HTERT RPE-1 (cell line): ENCODE data around the gene RRBP1.

Experiments used
- in situ Hi-C: fragments of 300-500 bp; cut with MboI; formaldehyde crosslinking; loops from 4 replicates; pipeline ENCODE4 v1.14.3; 2020; ENCODE audit warnings: low sequenced_read_pairs

Gene RRBP1

GRCh38 chr20:17613328-17614175 is 68.5 kb downstream of the RRBP1 start:
- in situ Hi-C loops = no loop called here

GRCh38 chr20:17612992-17613327 is 69.1 kb downstream of the RRBP1 start:
- in situ Hi-C loops = no loop called here

- in situ Hi-C loops = no loop called here
These were observed 69.6 kb downstream of the RRBP1 start for GRCh38 chr20:17612287-17612991.

GRCh38 chr20:17611540-17612286 is 70.3 kb downstream of the RRBP1 start:
- in situ Hi-C loops = no loop called here

GRCh38 chr20:17611290-17611539 is 70.8 kb downstream of the RRBP1 start:
- in situ Hi-C loops = no loop called here

- in situ Hi-C loops = no loop called here
These were observed 71.3 kb downstream of the RRBP1 start for GRCh38 chr20:17610566-17611289.

- in situ Hi-C loops = no loop called here
These were observed 72.1 kb downstream of the RRBP1 start for GRCh38 chr20:17609811-17610377.

- in situ Hi-C loops = no loop called here
These were observed 73.1 kb downstream of the RRBP1 start for GRCh38 chr20:17608701-17609497.

- in situ Hi-C loops = no loop called here
These were observed 76.0 kb downstream of the RRBP1 start for GRCh38 chr20:17606001-17606400.

- in situ Hi-C loops = no loop called here
These were observed 76.8 kb downstream of the RRBP1 start for GRCh38 chr20:17605131-17605660.

GRCh38 chr20:17602493-17602892 is 79.5 kb downstream of the RRBP1 start:
- in situ Hi-C loops = no loop called here

GRCh38 chr20:17601957-17602356 is 80.1 kb downstream of the RRBP1 start:
- in situ Hi-C loops = no loop called here

GRCh38 chr20:17598013-17598550 is 84.0 kb downstream of the RRBP1 start:
- in situ Hi-C loops = no loop called here

- in situ Hi-C loops = no loop called here
These were observed 86.2 kb downstream of the RRBP1 start for GRCh38 chr20:17595856-17596255.

- in situ Hi-C loops = no loop called here
These were observed 87.6 kb downstream of the RRBP1 start for GRCh38 chr20:17594443-17594842.

- in situ Hi-C loops = no loop called here
These were observed 88.1 kb downstream of the RRBP1 start for GRCh38 chr20:17593902-17594301.

GRCh38 chr20:17590245-17590644 is 91.8 kb downstream of the RRBP1 start:
- in situ Hi-C loops = no loop called here

GRCh38 chr20:17589161-17589834 is 92.7 kb downstream of the RRBP1 start:
- in situ Hi-C loops = no loop called here

GRCh38 chr20:17587824-17588223 is 94.2 kb downstream of the RRBP1 start:
- in situ Hi-C loops = no loop called here
